KOPT-K1 (cell line): ENCODE measurements around the gene ACAT2.
"Not testable (repeated sequence)": the region's sequence is repeated elsewhere in the genome, so short reads cannot be mapped to it uniquely, and the experiment has no call there.

Experiments used
- H3K27ac ChIP-seq: fragments of 200-600 bp; sonication (generic); 2 replicates; pipeline ENCODE4 v1.5.1; 2016; ENCODE audit warnings: antibody characterized with exemption, mild to moderate bottlenecking, low read depth, low read length; ENCODE audit not compliant: poor library complexity, severe bottlenecking
- H3K36me3 ChIP-seq: fragments of 200-600 bp; sonication (generic); 2 replicates; pipeline ENCODE4 v1.5.1; 2017; ENCODE audit warnings: antibody characterized with exemption, mild to moderate bottlenecking, low read length, moderate library complexity; ENCODE audit not compliant: insufficient read depth
- H3K9me3 ChIP-seq: fragments of 200-600 bp; sonication (generic); 2 replicates; pipeline ENCODE4 v1.5.1; 2017; ENCODE audit warnings: antibody characterized with exemption, low read length, mild to moderate bottlenecking; ENCODE audit not compliant: insufficient read depth, poor library complexity, severe bottlenecking

The ACAT2 gene

GRCh38 chr6:159726255-159726917, 35.5 kb upstream of the ACAT2 start:
- peaks cover 46% of the 10 kb centered on the region for H3K36me3 ChIP-seq
- H3K9me3 ChIP-seq, result no peaks in the 10 kb centered on the region
- H3K27ac ChIP-seq, result peak overlapping the region; percentile 97

- no peaks in the 10 kb centered on the region for H3K9me3 ChIP-seq
- H3K36me3 ChIP-seq, result peaks cover 52% of the 10 kb centered on the region
- H3K27ac ChIP-seq, result peak within 1 kb of the TSS; percentile 97
Observed at GRCh38 chr6:159726918-159727716, 34.7 kb upstream of the ACAT2 start, which contains the start of gene WTAP. WTAP (plus strand) TSS chr6:159727506; CDS start chr6:159736266, 8,760 bp downstream.

DNA sequence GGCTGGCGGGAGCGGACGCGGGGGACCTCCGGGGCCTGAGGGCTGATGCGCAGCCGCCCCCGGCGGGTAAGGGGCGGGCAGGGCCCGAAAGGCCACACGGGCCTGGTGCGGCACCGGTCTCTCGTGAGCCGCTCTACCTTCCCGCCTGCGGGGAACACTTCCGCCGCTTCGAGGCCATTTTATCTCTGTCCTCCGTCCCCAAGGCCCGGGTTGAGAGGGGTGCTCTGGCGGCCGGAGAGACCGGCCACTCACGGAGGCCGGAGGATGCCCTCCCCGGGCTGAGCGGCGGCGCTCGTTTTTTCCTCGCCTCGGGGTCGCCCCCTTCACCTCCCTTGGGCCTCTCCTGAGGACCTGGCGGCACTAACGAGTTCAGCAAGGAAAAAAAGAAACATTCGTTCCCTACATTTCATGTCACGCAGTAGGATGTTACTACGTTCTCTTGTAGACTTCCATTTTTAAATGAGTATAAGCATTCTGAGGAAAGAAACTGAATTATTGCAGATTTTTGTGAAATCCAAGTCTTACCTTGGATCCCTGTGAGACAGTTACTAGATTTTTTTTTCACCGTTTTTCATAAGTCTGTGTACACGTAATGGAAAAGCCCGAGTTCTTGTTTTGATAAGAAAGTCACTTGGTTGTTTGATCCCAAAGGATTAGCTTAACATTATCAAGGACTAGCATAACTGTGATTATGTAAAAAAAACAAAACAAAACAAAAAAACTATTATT, 34.0 kb upstream of the ACAT2 start:
- Histone ChIP-seq H3K36me3 (peaks cover 48% of the 10 kb centered on the region), H3K9me3 (no peaks in the 10 kb centered on the region), H3K27ac (peak overlapping the region; percentile 97)

DNA sequence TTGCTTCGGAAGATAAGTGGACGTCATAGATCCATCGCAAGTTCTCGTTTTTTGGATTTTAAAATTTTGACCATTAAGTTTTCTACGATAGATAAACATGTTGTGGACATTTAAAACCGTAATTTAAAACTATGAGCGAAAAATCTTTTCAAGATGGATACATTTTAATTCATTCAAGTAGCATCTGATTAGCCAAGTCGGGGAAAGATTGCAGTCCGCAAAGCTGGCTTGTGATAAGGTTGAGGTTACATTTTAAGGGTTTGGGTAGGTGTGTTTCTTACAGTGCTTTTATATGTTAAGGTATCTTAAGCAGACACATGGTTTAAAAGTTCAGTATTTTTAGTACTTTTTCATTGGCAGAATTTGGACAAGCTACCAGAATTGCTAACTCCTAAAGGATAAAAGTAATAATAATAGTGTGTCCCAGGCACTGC, 33.3 kb upstream of the ACAT2 start:
- Histone ChIP-seq H3K27ac (peak overlapping the region; percentile 97), H3K36me3 (peaks cover 51% of the 10 kb centered on the region), H3K9me3 (no peaks in the 10 kb centered on the region)

GRCh38 chr6:159729598-159730331, 32.1 kb upstream of the ACAT2 start:
- H3K9me3 ChIP-seq, result no peaks in the 10 kb centered on the region
- H3K36me3 ChIP-seq, result peaks cover 48% of the 10 kb centered on the region
- H3K27ac ChIP-seq, result peak overlapping the region; percentile 8

GRCh38 chr6:159730332-159730676, 31.5 kb upstream of the ACAT2 start:
- H3K9me3 ChIP-seq, result no peaks in the 10 kb centered on the region
- peaks cover 46% of the 10 kb centered on the region for H3K36me3 ChIP-seq
- H3K27ac ChIP-seq, result no peak overlapping the region

DNA sequence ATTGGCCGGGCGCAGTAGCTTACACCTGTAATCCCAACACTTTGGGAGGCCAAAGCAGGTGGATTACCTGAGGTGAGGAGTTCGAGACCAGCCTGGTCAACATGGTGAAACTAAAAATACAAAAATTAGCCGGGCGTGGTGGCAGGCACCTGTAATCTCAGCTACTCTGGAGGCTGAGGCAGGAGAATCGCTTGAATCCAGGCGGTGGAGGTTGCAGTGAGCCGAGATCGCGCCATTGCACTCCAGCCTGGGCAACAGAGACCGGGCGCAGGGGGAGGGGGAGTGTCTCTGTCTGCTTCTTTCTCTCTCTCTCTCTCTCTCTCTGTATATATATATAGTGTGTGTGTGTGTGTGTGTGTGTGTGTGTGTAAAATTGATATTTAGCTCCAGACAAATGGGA, 29.3 kb upstream of the ACAT2 start:
- peaks cover 62% of the 10 kb centered on the region for H3K36me3 ChIP-seq
- not testable (repeated sequence) for H3K27ac ChIP-seq, H3K9me3 ChIP-seq

- not testable (repeated sequence) for H3K9me3 ChIP-seq
- peaks cover 70% of the 10 kb centered on the region for H3K36me3 ChIP-seq
Observed at GRCh38 chr6:159733395-159733794, 28.4 kb upstream of the ACAT2 start.

DNA sequence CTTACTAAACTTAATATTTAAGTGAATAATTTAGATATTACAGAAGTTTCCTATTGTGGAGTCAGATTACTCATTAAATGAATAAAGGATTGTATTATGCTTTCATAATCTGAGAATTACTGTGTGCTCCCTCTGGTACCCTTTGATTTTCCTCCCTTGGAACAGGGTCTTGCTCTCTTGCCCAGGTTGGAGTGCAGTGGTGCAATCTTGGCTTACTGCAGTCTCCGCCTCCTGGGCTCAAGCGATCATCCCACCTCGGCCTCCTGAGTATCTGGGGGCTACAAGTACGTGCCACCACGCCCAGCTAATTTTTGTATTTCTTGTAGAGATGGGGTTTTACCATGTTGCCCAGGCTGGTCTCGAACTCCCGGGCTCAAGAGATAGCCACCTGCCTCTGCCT, 24.9 kb upstream of the ACAT2 start:
- Histone ChIP-seq H3K36me3 (peaks cover 79% of the 10 kb centered on the region), H3K27ac (no peak overlapping the region)

More at GRCh38 chr6:159733395-159733794, 28.4 kb upstream of the ACAT2 start:
- not testable (repeated sequence) for H3K27ac ChIP-seq

DNA sequence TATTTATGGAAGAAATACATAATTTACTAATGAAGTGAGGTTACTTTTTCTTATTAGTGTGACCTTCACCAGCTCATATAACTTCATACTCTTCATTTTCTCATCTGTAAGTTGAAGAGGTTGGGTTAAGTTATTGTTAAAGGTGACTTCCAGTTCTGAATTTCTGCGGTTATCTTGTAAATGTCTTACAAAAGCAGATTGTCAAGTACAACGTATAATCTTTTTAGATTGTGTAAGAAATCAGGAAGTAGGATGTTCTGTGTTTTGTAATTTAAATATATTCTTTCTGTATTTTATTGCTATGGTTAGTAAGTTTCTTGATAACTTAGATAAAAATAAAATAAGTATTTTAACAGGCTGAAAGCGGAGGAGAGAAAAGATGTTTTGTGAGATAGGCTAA, 22.5 kb upstream of the ACAT2 start:
- peaks cover 84% of the 10 kb centered on the region for H3K36me3 ChIP-seq
- no peak overlapping the region for H3K27ac ChIP-seq
- no peaks in the 10 kb centered on the region for H3K9me3 ChIP-seq

More for the DNA sequence above, 24.9 kb upstream of the ACAT2 start:
- H3K9me3 ChIP-seq, result no peaks in the 10 kb centered on the region

- peaks cover 100% of the 10 kb centered on the region for H3K36me3 ChIP-seq
- H3K27ac ChIP-seq, result no peak overlapping the region
- no peaks in the 10 kb centered on the region for H3K9me3 ChIP-seq
Observed at GRCh38 chr6:159742165-159742564, 19.7 kb upstream of the ACAT2 start.

- Histone ChIP-seq H3K27ac (no peak overlapping the region), H3K9me3 (no peaks in the 10 kb centered on the region), H3K36me3 (peaks cover 100% of the 10 kb centered on the region)
Observed at GRCh38 chr6:159745081-159745480, 16.8 kb upstream of the ACAT2 start.

DNA sequence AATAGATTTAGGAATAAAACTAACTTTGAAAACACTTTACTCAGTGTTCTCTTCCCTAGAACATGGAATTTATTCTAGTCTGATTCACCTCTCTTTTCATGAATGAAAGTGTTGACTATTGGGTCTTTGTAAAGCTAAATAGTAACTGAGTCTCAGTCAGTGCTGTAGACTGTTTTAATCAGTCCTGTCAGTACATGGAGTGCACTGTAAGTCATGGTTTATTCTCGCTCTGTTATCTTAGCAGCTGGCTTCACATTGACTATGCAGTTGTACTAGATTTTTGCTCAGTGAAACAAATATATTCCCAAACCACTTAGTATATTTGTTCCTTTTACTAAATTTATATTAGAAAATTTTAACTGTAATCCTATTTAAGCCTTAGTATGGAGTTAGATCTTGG, 15.1 kb upstream of the ACAT2 start:
- Histone ChIP-seq H3K27ac (no peak overlapping the region), H3K9me3 (no peaks in the 10 kb centered on the region), H3K36me3 (peaks cover 100% of the 10 kb centered on the region)

GRCh38 chr6:159748127-159748526, 13.7 kb upstream of the ACAT2 start:
- peaks cover 100% of the 10 kb centered on the region for H3K36me3 ChIP-seq
- not testable (repeated sequence) for H3K9me3 ChIP-seq, H3K27ac ChIP-seq

DNA sequence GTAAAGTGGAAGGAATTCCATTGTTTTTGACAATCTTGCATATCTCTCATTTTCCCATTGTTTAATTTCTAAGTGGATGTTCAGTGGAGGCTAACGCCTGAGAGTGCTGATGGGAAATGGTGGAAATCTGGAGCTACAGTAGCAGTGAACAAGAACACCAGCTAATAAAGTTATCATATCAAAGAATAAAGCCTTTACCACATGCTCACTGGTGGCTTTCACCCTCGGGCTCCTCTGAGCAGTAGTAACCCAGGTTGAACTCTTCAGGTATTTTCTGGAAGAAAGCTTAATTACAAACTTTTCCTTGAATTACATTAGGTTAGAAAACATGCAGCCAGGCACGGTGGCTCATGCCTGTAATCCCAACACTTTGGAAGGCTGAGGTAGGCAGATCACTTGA, 10.4 kb upstream of the ACAT2 start:
- H3K9me3 ChIP-seq, result no peaks in the 10 kb centered on the region
- H3K36me3 ChIP-seq, result peaks cover 100% of the 10 kb centered on the region
- no peak overlapping the region for H3K27ac ChIP-seq
